ENCODE data around the gene MRPL40. TPM values are rescaled to one million over a fixed set of nuclear protein-coding genes. Genes with fewer than 3 reads are reported as not detected.

MRPL40 gene
- total RNA-seq, 2 donors from 2014 or later: 31.9 to 40.9 TPM

GRCh38 chr22:19396934-19397733 is 35.2 kb upstream of the MRPL40 start:
- Histone ChIP-seq H3K4me1 (no peaks in the 10 kb centered on the region), H3K4me3 (no peak overlapping the region), H3K27ac (no peak overlapping the region), H3K9me3 (no peaks in the 10 kb centered on the region), H3K36me3 (peaks cover 59% of the 10 kb centered on the region), H3K27me3 (no peaks in the 10 kb centered on the region)
- TF ChIP-seq, protein P1, sequence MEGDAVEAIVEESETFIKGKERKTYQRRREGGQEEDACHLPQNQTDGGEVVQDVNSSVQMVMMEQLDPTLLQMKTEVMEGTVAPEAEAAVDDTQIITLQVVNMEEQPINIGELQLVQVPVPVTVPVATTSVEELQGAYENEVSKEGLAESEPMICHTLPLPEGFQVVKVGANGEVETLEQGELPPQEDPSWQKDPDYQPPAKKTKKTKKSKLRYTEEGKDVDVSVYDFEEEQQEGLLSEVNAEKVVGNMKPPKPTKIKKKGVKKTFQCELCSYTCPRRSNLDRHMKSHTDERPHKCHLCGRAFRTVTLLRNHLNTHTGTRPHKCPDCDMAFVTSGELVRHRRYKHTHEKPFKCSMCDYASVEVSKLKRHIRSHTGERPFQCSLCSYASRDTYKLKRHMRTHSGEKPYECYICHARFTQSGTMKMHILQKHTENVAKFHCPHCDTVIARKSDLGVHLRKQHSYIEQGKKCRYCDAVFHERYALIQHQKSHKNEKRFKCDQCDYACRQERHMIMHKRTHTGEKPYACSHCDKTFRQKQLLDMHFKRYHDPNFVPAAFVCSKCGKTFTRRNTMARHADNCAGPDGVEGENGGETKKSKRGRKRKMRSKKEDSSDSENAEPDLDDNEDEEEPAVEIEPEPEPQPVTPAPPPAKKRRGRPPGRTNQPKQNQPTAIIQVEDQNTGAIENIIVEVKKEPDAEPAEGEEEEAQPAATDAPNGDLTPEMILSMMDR (IDR thresholded peaks at IDR 0.05): no peak
- no peak for DNase-seq (ENCODE audit: low spot score)

DNA sequence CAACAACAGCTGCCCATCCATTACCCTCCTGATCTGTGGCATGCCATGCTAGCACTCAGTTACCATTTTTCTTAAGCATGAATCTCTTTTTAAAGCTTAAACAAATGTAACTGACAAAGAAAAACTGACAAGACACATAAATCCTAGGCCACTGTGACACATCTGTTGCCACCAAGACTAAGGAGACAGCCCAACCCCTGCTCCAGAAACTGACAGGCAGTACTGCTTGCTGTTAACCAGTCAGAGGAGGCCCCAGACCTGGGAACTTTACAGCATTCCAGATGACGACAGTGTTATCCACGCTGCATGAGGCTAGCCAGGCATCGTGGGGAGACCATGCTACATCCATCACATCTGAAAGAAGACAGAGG is 34.6 kb upstream of the MRPL40 start:
- Histone ChIP-seq H3K36me3 (peaks cover 57% of the 10 kb centered on the region), H3K27ac (no peak overlapping the region), H3K4me1 (no peaks in the 10 kb centered on the region), H3K9me3 (no peaks in the 10 kb centered on the region), H3K4me3 (no peak overlapping the region), H3K27me3 (no peaks in the 10 kb centered on the region)
- TF ChIP-seq, protein P1 (IDR thresholded peaks at IDR 0.05): no peak
- DNase-seq (ENCODE audit: low spot score): no peak

GRCh38 chr22:19398206-19398605 is 34.1 kb upstream of the MRPL40 start:
- Histone ChIP-seq H3K4me1 (no peaks in the 10 kb centered on the region), H3K9me3 (no peaks in the 10 kb centered on the region), H3K4me3 (no peak overlapping the region), H3K27me3 (no peaks in the 10 kb centered on the region), H3K36me3 (peaks cover 57% of the 10 kb centered on the region), H3K27ac (no peak overlapping the region)
- TF ChIP-seq, protein P1 (IDR thresholded peaks at IDR 0.05): no peak
- no peak for DNase-seq (ENCODE audit: low spot score)

GRCh38 chr22:19398652-19399051 is 33.7 kb upstream of the MRPL40 start:
- Histone ChIP-seq H3K36me3 (peaks cover 56% of the 10 kb centered on the region), H3K4me3 (no peak overlapping the region), H3K27ac (no peak overlapping the region), H3K27me3 (no peaks in the 10 kb centered on the region), H3K9me3 (no peaks in the 10 kb centered on the region), H3K4me1 (no peaks in the 10 kb centered on the region)
- DNase-seq (ENCODE audit: low spot score): no peak
- TF ChIP-seq, protein P1 (IDR thresholded peaks at IDR 0.05): no peak

GRCh38 chr22:19400881-19401280 is 31.5 kb upstream of the MRPL40 start:
- peaks cover 50% of the 10 kb centered on the region for H3K36me3 ChIP-seq

More at GRCh38 chr22:19400881-19401280, 31.5 kb upstream of the MRPL40 start:
- no peak overlapping the region for H3K4me3 ChIP-seq
- DNase-seq (ENCODE audit: low spot score): no peak
- no peaks in the 10 kb centered on the region for H3K9me3 ChIP-seq
- TF ChIP-seq, protein P1 (IDR thresholded peaks at IDR 0.05): no peak
- H3K4me1 ChIP-seq: no peaks in the 10 kb centered on the region
- H3K27ac ChIP-seq: no peak overlapping the region
- H3K27me3 ChIP-seq: no peaks in the 10 kb centered on the region
